WTC11 (cell line): ENCODE results near the gene BTBD7. TPM values are rescaled to one million over a fixed set of nuclear protein-coding genes. Genes with fewer than 3 reads are reported as not detected.

Source experiments
- ATAC-seq: fragments of 200-7000 bp; cut with Tn5 transposase; 2 replicates; pipeline ENCODE4 v1.10.0; 2021; ENCODE audit warnings: mild to moderate bottlenecking, moderate library complexity
- CTCF ChIA-PET: fragments of 300-600 bp; sonication (Branson Sonifier 250); formaldehyde crosslinking; loops from one replicate; lab custom pipeline; 2021; ENCODE audit warnings: antibody characterized with exemption; lab: Charles Lee
- POLR2A ChIA-PET: fragments of 350-600 bp; sonication (Branson Sonifier 250); formaldehyde crosslinking; loops from one replicate; lab custom pipeline; 2021; ENCODE audit warnings: antibody characterized with exemption; lab: Charles Lee
- DNase-seq: peaks from one replicate; pipeline ENCODE4 v3.0.0; 2021; ENCODE audit warnings: low spot score
- H3K27ac Mint-ChIP-seq: 2 replicates; pipeline ENCODE4 v1.8.0; 2021; ENCODE audit warnings: mixed read lengths
- H3K27me3 Mint-ChIP-seq: 2 replicates; pipeline ENCODE4 v1.8.0; 2021; ENCODE audit warnings: low read depth, mild to moderate bottlenecking, moderate library complexity, mixed read lengths
- H3K36me3 Mint-ChIP-seq: 2 replicates; pipeline ENCODE4 v1.8.0; 2021; ENCODE audit warnings: mixed read lengths
- H3K4me1 Mint-ChIP-seq: 2 replicates; pipeline ENCODE4 v1.8.0; 2022; ENCODE audit warnings: mixed read lengths
- H3K4me3 Mint-ChIP-seq: 2 replicates; pipeline ENCODE4 v1.8.0; 2021; ENCODE audit warnings: mild to moderate bottlenecking, moderate library complexity, mixed read lengths
- H3K9me3 Mint-ChIP-seq: 2 replicates; pipeline ENCODE4 v1.8.0; 2021; ENCODE audit warnings: mixed read lengths
- CREM ChIP-seq: sonication (generic); formaldehyde crosslinking; IDR thresholded peaks from 2 replicates; pipeline ENCODE4 v1.8.1; 2022; ENCODE audit warnings: mild to moderate bottlenecking, missing genetic modification reagents, moderate library complexity
- FOXJ3 ChIP-seq: sonication (generic); formaldehyde crosslinking; IDR thresholded peaks from 2 replicates; pipeline ENCODE4 v1.9.0; 2021; ENCODE audit warnings: missing genetic modification reagents, mild to moderate bottlenecking, borderline replicate concordance
- GABPB1 ChIP-seq: sonication (generic); formaldehyde crosslinking; IDR thresholded peaks from 2 replicates; pipeline ENCODE4 v1.8.1; 2023; ENCODE audit warnings: mild to moderate bottlenecking, missing genetic modification reagents
- IRF2 ChIP-seq: sonication (generic); formaldehyde crosslinking; IDR thresholded peaks from 2 replicates; pipeline ENCODE4 v1.8.0; 2022; ENCODE audit warnings: low read depth, missing genetic modification reagents, borderline replicate concordance
- MYBL2 ChIP-seq: sonication (generic); formaldehyde crosslinking; IDR thresholded peaks from 2 replicates; pipeline ENCODE4 v1.8.1; 2023; ENCODE audit warnings: mild to moderate bottlenecking, moderate library complexity, missing genetic modification reagents
- NFE2L1 ChIP-seq: sonication (generic); formaldehyde crosslinking; IDR thresholded peaks from 2 replicates; pipeline ENCODE4 v1.8.1; 2023; ENCODE audit warnings: missing genetic modification reagents
- NR1H2 ChIP-seq: sonication (generic); formaldehyde crosslinking; IDR thresholded peaks from 2 replicates; pipeline ENCODE4 v1.9.0; 2021; ENCODE audit warnings: mild to moderate bottlenecking, moderate library complexity, missing genetic modification reagents
- RORB ChIP-seq: fragments of 250-450 bp; sonication (Bioruptor Pico); IDR thresholded peaks from 2 replicates; pipeline ENCODE4 v1.9.0; 2021; ENCODE audit warnings: mild to moderate bottlenecking
- SMAD4 ChIP-seq: sonication (generic); formaldehyde crosslinking; IDR thresholded peaks from 2 replicates; pipeline ENCODE4 v1.8.0; 2022; ENCODE audit warnings: mild to moderate bottlenecking, missing genetic modification reagents
- ZNF317 ChIP-seq: sonication (generic); formaldehyde crosslinking; IDR thresholded peaks from 2 replicates; pipeline ENCODE4 v1.8.1; 2023; ENCODE audit warnings: low read depth, mild to moderate bottlenecking, moderate library complexity, missing genetic modification reagents, borderline replicate concordance
- ZNF396 ChIP-seq: fragments of 250-450 bp; sonication (Bioruptor Pico); IDR thresholded peaks from 2 replicates; pipeline ENCODE4 v1.8.0; 2021; ENCODE audit warnings: mild to moderate bottlenecking, moderate library complexity, borderline replicate concordance
- total RNA-seq: library from RNA; stranded (reverse); gene quantifications from 3 replicates; pipeline ENCODE4 v1.2.3, GENCODE V29; 2021
- TF ChIP-seq, protein P1 (sequence below): sonication (generic); formaldehyde crosslinking; conservative IDR thresholded peaks from 2 replicates; pipeline ENCODE4 v1.8.1; 2023; ENCODE audit warnings: mild to moderate bottlenecking, low read depth, missing genetic modification reagents, moderate library complexity
- TF ChIP-seq, protein P2 (sequence below): sonication (generic); formaldehyde crosslinking; IDR thresholded peaks from 2 replicates; pipeline ENCODE4 v1.8.0; 2023; ENCODE audit warnings: missing genetic modification reagents, mild to moderate bottlenecking, borderline replicate concordance
- TF ChIP-seq, protein P3 (sequence below): sonication (generic); formaldehyde crosslinking; conservative IDR thresholded peaks from 2 replicates; pipeline ENCODE4 v1.8.1; 2022; ENCODE audit warnings: mild to moderate bottlenecking, missing genetic modification reagents
- TF ChIP-seq, protein P4 (sequence below): sonication (generic); formaldehyde crosslinking; IDR thresholded peaks from 2 replicates; pipeline ENCODE4 v1.8.1; 2023; ENCODE audit warnings: mild to moderate bottlenecking, missing genetic modification reagents
- TF ChIP-seq, protein P5 (sequence below): sonication (generic); formaldehyde crosslinking; IDR thresholded peaks from 2 replicates; pipeline ENCODE4 v1.8.1; 2022; ENCODE audit warnings: low read depth, missing genetic modification reagents, borderline replicate concordance
- TF ChIP-seq, protein P6 (sequence below): sonication (generic); formaldehyde crosslinking; IDR thresholded peaks from 2 replicates; pipeline ENCODE4 v1.8.0; 2022; ENCODE audit warnings: mild to moderate bottlenecking, missing genetic modification reagents
- TF ChIP-seq, protein P7 (sequence below): fragments of 250-450 bp; sonication (Bioruptor Pico); conservative IDR thresholded peaks from 2 replicates; pipeline ENCODE4 v1.9.0; 2021; ENCODE audit warnings: mild to moderate bottlenecking

The BTBD7 gene
- total RNA-seq, 1 experiment from 2014 or later: 34.1 TPM

DNA sequence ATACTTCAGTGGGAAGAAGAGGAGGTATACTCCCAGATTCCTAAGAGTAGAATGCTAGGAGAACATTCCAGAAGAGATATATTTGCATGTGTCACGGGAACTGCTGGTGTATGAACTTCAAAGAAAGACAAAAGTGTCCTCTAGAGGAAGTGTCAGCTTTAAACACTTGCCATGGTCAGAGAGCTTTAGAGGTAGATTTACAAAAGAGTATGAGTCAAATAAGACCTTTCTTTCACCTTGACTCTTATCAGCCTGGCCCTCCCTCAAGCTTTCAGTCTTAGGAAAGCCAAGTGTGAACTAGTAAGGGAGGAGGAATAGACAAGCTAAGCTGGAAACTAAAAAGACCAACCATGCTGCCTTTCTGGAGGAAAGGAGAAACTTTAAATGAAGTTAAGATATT lies 48.8 kb upstream of the BTBD7 start (continued):
- TF ChIP-seq, protein P1, sequence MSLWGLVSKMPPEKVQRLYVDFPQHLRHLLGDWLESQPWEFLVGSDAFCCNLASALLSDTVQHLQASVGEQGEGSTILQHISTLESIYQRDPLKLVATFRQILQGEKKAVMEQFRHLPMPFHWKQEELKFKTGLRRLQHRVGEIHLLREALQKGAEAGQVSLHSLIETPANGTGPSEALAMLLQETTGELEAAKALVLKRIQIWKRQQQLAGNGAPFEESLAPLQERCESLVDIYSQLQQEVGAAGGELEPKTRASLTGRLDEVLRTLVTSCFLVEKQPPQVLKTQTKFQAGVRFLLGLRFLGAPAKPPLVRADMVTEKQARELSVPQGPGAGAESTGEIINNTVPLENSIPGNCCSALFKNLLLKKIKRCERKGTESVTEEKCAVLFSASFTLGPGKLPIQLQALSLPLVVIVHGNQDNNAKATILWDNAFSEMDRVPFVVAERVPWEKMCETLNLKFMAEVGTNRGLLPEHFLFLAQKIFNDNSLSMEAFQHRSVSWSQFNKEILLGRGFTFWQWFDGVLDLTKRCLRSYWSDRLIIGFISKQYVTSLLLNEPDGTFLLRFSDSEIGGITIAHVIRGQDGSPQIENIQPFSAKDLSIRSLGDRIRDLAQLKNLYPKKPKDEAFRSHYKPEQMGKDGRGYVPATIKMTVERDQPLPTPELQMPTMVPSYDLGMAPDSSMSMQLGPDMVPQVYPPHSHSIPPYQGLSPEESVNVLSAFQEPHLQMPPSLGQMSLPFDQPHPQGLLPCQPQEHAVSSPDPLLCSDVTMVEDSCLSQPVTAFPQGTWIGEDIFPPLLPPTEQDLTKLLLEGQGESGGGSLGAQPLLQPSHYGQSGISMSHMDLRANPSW (CRISPR knock-in tag): no peak
- no peak for TF ChIP-seq RORB
- no peak for TF ChIP-seq IRF2
- no peak for TF ChIP-seq MYBL2 (CRISPR knock-in tag)
- no peak for TF ChIP-seq GABPB1
- no peak for TF ChIP-seq NFE2L1
- no peak for TF ChIP-seq FOXJ3
- no peak for TF ChIP-seq CREM
- no peak for TF ChIP-seq NR1H2 (CRISPR knock-in tag)
- TF ChIP-seq, protein P2, sequence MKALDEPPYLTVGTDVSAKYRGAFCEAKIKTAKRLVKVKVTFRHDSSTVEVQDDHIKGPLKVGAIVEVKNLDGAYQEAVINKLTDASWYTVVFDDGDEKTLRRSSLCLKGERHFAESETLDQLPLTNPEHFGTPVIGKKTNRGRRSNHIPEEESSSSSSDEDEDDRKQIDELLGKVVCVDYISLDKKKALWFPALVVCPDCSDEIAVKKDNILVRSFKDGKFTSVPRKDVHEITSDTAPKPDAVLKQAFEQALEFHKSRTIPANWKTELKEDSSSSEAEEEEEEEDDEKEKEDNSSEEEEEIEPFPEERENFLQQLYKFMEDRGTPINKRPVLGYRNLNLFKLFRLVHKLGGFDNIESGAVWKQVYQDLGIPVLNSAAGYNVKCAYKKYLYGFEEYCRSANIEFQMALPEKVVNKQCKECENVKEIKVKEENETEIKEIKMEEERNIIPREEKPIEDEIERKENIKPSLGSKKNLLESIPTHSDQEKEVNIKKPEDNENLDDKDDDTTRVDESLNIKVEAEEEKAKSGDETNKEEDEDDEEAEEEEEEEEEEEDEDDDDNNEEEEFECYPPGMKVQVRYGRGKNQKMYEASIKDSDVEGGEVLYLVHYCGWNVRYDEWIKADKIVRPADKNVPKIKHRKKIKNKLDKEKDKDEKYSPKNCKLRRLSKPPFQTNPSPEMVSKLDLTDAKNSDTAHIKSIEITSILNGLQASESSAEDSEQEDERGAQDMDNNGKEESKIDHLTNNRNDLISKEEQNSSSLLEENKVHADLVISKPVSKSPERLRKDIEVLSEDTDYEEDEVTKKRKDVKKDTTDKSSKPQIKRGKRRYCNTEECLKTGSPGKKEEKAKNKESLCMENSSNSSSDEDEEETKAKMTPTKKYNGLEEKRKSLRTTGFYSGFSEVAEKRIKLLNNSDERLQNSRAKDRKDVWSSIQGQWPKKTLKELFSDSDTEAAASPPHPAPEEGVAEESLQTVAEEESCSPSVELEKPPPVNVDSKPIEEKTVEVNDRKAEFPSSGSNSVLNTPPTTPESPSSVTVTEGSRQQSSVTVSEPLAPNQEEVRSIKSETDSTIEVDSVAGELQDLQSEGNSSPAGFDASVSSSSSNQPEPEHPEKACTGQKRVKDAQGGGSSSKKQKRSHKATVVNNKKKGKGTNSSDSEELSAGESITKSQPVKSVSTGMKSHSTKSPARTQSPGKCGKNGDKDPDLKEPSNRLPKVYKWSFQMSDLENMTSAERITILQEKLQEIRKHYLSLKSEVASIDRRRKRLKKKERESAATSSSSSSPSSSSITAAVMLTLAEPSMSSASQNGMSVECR: no peak
- TF ChIP-seq, protein P3, sequence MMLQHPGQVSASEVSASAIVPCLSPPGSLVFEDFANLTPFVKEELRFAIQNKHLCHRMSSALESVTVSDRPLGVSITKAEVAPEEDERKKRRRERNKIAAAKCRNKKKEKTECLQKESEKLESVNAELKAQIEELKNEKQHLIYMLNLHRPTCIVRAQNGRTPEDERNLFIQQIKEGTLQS (CRISPR knock-in tag): no peak

DNA sequence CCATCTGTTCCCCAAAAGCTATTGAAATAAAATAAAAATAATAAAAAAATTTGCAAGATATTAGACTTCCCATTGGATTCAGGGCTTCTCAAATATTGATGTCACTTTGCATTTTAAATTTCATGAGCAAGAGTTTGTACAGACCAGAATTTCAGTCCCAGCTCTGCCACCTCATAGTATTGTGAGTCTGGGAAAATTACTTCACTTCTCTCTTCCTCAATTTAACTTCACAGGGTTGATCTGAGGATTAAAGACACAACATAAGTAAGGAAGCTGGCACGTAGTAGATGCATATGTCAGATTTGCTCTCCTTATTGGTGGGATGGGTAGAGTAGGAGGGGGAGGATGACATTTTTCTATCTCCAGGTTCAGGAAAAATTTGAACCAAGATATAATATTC lies 47.0 kb upstream of the BTBD7 start:
- Mint-ChIP-seq H3K9me3 (peaks cover 14% of the 10 kb centered on the region), H3K36me3 (peaks cover 3% of the 10 kb centered on the region; the same call in 1 of the 2 replicates), H3K27me3 (peaks cover 3% of the 10 kb centered on the region), H3K4me1 (no peaks in the 10 kb centered on the region), H3K4me3 (no peak overlapping the region), H3K27ac (no peak overlapping the region)
- ATAC-seq (no peak), DNase-seq (no peak)
- POLR2A ChIA-PET: no interaction called here
- CTCF ChIA-PET: no interaction called here
- TF ChIP-seq, protein P4, sequence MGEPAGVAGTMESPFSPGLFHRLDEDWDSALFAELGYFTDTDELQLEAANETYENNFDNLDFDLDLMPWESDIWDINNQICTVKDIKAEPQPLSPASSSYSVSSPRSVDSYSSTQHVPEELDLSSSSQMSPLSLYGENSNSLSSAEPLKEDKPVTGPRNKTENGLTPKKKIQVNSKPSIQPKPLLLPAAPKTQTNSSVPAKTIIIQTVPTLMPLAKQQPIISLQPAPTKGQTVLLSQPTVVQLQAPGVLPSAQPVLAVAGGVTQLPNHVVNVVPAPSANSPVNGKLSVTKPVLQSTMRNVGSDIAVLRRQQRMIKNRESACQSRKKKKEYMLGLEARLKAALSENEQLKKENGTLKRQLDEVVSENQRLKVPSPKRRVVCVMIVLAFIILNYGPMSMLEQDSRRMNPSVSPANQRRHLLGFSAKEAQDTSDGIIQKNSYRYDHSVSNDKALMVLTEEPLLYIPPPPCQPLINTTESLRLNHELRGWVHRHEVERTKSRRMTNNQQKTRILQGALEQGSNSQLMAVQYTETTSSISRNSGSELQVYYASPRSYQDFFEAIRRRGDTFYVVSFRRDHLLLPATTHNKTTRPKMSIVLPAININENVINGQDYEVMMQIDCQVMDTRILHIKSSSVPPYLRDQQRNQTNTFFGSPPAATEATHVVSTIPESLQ (CRISPR knock-in tag): no peak
- TF ChIP-seq, protein P5, sequence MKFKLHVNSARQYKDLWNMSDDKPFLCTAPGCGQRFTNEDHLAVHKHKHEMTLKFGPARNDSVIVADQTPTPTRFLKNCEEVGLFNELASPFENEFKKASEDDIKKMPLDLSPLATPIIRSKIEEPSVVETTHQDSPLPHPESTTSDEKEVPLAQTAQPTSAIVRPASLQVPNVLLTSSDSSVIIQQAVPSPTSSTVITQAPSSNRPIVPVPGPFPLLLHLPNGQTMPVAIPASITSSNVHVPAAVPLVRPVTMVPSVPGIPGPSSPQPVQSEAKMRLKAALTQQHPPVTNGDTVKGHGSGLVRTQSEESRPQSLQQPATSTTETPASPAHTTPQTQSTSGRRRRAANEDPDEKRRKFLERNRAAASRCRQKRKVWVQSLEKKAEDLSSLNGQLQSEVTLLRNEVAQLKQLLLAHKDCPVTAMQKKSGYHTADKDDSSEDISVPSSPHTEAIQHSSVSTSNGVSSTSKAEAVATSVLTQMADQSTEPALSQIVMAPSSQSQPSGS: no peak
- TF ChIP-seq SMAD4 (CRISPR knock-in tag) (no peak), ZNF396 (CRISPR knock-in tag) (no peak), ZNF317 (CRISPR knock-in tag) (no peak), RORB (no peak)
- TF ChIP-seq, protein P2: no peak
- TF ChIP-seq, protein P6, sequence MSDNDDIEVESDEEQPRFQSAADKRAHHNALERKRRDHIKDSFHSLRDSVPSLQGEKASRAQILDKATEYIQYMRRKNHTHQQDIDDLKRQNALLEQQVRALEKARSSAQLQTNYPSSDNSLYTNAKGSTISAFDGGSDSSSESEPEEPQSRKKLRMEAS: no peak
- TF ChIP-seq, protein P7, sequence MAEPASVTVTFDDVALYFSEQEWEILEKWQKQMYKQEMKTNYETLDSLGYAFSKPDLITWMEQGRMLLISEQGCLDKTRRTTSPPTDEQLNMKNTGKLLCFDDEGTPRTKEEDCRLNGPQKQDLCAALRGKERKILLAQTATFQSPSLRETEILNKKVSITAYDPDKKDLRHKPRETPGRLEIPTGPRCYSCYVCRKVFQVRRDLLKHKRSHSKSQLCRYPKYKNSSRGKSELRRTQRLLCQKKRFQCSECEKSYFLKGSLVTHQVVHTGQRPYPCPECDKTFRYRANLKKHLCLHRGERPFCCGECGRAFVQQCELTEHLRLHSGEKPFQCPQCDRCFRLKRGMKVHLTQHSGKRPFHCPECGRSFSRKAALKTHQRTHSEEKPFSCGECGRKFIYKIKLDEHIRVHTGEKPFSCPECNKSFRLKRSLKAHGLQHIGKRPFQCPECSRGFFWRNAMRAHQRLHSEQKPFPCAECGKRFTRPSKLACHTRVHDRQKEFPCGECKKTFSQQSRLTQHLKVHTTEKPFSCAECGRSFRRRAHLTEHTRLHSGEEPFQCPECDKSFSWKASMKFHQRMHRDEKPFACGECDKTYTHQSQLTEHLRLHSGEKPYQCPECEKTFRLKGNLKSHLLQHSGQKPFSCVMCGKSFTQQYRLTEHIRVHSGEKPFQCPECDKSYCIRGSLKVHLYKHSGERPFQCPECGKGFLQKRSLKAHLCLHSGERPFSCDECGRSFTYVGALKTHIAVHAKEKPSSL (CRISPR knock-in tag): no peak
